Dendritic cell treated with granulocyte-macrophage colony-stimulating factor and Interleukin-4, amounts not matched to agents 40 ng/mL and 50 ng/mL, for 4 days (primary cell): ENCODE measurements around the gene DCP2.

Experiments used
- H3K27ac Mint-ChIP-seq: one replicate; pipeline ENCODE4 v1.8.0; 2022; ENCODE audit warnings: mild to moderate bottlenecking, mixed read lengths
- H3K27me3 Mint-ChIP-seq: one replicate; pipeline ENCODE4 v1.8.0; 2022; ENCODE audit warnings: mild to moderate bottlenecking, mixed read lengths
- H3K36me3 Mint-ChIP-seq: one replicate; pipeline ENCODE4 v1.8.0; 2022; ENCODE audit warnings: low read depth, mixed read lengths
- H3K4me1 Mint-ChIP-seq: one replicate; pipeline ENCODE4 v1.8.0; 2022; ENCODE audit warnings: low read depth, mixed read lengths
- H3K4me3 Mint-ChIP-seq: one replicate; pipeline ENCODE4 v1.8.0; 2022; ENCODE audit warnings: mild to moderate bottlenecking, moderate library complexity, mixed read lengths
- H3K9me3 Mint-ChIP-seq: one replicate; pipeline ENCODE4 v1.8.0; 2022; ENCODE audit warnings: mixed read lengths
- intact Hi-C: fragments of 100-400 bp; cut with micrococcal nuclease; formaldehyde crosslinking; loops from one replicate; pipeline ENCODE4 v1.15.0; 2022

The DCP2 gene

DNA sequence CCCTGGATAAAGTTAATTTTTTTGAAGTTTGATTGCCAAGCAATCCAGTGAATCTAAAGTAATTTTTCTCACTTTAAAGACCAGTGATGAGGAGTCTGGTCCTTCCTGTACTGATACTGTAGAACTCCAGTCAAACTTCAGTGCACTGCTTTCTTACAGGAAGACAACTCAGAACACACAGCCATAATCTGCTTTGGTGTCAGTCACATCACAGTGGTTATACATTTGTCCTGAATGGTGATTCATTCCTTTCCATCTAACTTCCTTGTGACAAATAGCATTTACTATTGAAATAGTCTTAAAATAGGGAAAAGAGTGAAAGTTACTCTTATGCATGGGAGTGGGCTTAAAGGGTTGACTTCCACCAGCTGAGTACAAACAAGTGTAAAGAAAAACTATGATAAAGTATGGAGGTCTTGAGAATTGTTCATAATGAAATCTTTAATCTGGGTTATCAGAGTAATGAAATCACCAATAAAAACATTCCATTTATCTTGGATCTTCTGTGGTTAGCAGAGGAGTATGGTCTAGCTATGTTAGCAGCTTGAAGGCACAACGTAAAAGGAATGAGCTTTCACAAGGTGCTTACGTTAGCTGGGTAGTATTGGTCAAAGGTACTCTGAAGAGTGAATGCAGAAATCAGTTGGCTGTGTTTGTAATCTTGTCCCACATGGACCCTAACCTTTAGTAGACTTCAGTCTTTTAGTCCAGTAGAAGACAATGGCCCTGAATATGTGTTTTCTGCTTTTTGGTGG is 41.5 kb downstream of the DCP2 start:
- intact Hi-C loops, result no loop called here

GRCh38 chr5:113020461-113021273 is 44.1 kb downstream of the DCP2 start:
- intact Hi-C loops, result no loop called here
- no peaks in the 10 kb centered on the region for H3K9me3 Mint-ChIP-seq
- H3K4me3 Mint-ChIP-seq, result no peak overlapping the region
- no peaks in the 10 kb centered on the region for H3K27me3 Mint-ChIP-seq
- H3K36me3 Mint-ChIP-seq, result peaks cover 86% of the 10 kb centered on the region
- H3K4me1 Mint-ChIP-seq, result no peaks in the 10 kb centered on the region
- no peak overlapping the region for H3K27ac Mint-ChIP-seq

More for the DNA sequence above, 41.5 kb downstream of the DCP2 start:
- Mint-ChIP-seq H3K27me3 (no peaks in the 10 kb centered on the region), H3K4me3 (no peak overlapping the region), H3K27ac (no peak overlapping the region), H3K9me3 (no peaks in the 10 kb centered on the region), H3K36me3 (peaks cover 90% of the 10 kb centered on the region), H3K4me1 (no peaks in the 10 kb centered on the region)

DNA sequence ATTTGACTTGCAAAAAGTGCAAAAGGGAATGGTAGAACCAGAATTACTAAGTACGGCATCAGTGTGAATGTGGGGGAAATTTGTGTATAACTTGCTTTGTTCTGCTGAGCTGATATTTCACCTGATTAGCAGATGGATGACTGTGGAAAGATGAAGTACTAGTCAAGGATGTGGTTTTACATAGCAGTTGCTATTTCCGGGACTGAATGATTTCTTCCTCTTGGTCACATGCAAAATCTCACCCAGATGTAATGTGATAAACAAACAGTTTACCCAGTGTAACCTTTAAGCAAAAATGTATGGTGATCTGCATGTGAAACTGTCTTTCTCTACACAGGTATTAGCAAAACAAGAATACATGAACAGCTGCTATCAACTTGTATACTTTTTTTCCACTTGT is 46.1 kb downstream of the DCP2 start:
- no peak overlapping the region for H3K4me3 Mint-ChIP-seq

DNA sequence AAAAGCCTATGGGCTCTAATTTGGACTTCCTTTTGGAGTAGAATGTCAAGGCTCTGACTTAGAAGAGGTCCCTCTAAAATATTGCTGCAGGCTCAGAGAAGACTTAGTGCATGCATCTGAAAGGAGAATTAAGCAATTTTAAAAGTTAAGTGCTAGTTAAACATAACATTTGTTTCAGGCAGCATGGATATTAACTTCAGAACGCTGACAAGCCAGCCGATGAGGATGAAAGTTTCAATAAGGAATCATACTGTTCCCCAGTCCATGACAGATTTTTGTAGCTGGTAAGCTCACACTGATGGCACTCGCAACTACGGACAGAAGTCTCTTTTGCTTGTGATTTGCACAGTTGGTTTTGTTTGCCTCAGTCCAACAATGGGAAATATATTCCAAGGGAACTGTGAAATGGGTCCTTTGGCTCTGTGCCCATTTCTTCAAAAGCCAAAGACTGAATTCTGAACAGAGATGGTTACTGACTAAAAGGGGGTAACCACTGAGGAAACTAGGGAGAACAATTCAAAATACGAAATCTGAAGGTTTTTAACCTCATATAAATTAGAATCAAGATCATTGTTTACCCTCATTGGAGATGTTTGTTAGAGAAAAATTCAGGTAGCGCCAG is 47.6 kb downstream of the DCP2 start:
- intact Hi-C loops, result no loop called here
- Mint-ChIP-seq H3K36me3 (peaks cover 83% of the 10 kb centered on the region), H3K4me3 (no peak overlapping the region), H3K27ac (no peak overlapping the region), H3K4me1 (no peaks in the 10 kb centered on the region), H3K9me3 (no peaks in the 10 kb centered on the region), H3K27me3 (no peaks in the 10 kb centered on the region)

More for the DNA sequence above, 46.1 kb downstream of the DCP2 start:
- Mint-ChIP-seq H3K4me1 (no peaks in the 10 kb centered on the region), H3K27ac (no peak overlapping the region), H3K9me3 (no peaks in the 10 kb centered on the region), H3K36me3 (peaks cover 89% of the 10 kb centered on the region), H3K27me3 (no peaks in the 10 kb centered on the region)
- intact Hi-C loops, result no loop called here

DNA sequence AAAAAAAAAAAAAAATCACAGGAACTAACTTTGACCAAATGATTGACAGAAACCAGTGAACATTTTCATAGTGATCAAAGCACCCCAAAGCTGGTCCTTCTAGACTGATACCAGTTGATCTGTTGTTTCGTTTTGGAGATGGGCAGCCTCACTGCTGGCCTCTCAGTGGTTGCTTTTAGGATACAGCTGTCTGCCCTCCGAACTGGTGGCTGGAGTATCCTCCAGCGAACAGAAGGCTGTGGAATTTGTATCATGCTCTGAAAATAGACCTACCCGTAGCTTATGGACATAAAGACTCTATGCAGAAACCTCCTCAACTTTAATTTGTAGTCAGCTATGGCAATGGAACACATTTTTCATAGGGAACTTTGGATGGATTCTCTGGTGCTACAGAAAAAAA is 49.0 kb downstream of the DCP2 start:
- intact Hi-C loops, result no loop called here
- no peaks in the 10 kb centered on the region for H3K27me3 Mint-ChIP-seq
- H3K9me3 Mint-ChIP-seq, result no peaks in the 10 kb centered on the region
- H3K27ac Mint-ChIP-seq, result no peak overlapping the region
- H3K4me3 Mint-ChIP-seq, result no peak overlapping the region
- peaks cover 78% of the 10 kb centered on the region for H3K36me3 Mint-ChIP-seq
- no peaks in the 10 kb centered on the region for H3K4me1 Mint-ChIP-seq

DNA sequence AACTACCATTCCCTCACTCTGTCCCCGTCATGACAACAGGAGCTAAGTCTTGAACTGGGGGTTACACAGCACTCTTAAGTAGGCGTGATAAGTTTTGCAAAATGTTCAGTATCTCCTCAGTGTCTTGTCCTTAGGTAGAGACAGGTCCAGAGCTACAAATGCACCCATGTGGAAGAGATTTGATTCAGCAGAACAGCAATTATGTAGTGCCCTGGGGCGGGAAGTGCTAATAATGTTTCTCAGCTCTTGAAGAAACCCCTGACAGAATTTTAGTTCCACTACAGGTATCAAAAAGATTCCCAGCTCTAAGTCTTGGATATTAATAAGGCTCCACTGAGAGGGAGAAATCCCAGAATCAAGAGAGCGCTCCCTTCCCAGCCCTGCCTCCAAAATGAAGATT is 49.6 kb downstream of the DCP2 start:
- Mint-ChIP-seq H3K36me3 (peaks cover 72% of the 10 kb centered on the region), H3K4me3 (no peak overlapping the region), H3K27ac (no peak overlapping the region), H3K4me1 (no peaks in the 10 kb centered on the region), H3K9me3 (no peaks in the 10 kb centered on the region), H3K27me3 (no peaks in the 10 kb centered on the region)
- intact Hi-C loops, result no loop called here

- no peak overlapping the region for H3K27ac Mint-ChIP-seq
- no peaks in the 10 kb centered on the region for H3K27me3 Mint-ChIP-seq
- H3K36me3 Mint-ChIP-seq, result peaks cover 65% of the 10 kb centered on the region
- H3K4me3 Mint-ChIP-seq, result no peak overlapping the region
- no peaks in the 10 kb centered on the region for H3K4me1 Mint-ChIP-seq
- no peaks in the 10 kb centered on the region for H3K9me3 Mint-ChIP-seq
- intact Hi-C loops, result no loop called here
These were observed 50.4 kb downstream of the DCP2 start for GRCh38 chr5:113027015-113027414.

DNA sequence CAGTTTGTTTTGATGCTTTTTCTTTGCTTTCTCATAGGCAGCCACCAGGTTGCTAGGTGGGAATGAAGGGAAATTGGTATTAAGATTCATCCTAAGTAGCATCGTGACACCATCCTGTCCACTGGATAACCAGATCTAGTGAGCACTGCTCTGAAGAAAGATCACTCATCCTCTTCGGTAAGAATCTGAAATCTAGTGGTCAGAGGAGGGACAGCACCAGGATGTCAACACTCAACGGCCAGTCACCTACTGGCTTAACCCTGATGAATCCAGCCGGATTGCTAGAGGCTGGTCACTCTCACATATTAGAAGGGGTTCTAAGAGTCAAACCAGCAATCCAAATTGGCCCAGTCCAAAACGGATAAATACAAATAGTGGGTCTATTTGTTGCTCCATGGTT is 50.8 kb downstream of the DCP2 start:
- Mint-ChIP-seq H3K36me3 (peaks cover 61% of the 10 kb centered on the region), H3K27me3 (no peaks in the 10 kb centered on the region), H3K27ac (no peak overlapping the region), H3K9me3 (no peaks in the 10 kb centered on the region), H3K4me1 (no peaks in the 10 kb centered on the region), H3K4me3 (no peak overlapping the region)
- intact Hi-C loops, result no loop called here

DNA sequence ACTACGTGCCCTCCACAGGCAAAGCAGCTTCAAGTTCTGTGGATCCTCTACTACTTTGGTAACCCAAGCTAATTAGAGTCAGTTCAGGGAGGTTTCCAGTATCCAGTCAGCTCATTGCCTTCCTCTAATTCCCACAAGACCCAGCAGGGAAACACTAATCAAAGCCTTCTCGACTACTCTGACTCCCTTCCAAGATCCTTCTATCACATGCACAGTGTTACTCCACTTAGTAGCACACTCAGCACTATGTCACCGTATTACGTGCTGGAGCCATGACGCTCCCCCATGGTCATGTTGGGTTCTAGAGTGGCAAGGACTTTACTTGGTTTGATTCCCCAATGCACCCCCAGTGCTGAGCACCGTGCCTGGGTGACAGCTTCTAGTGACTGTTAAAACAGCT is 53.0 kb downstream of the DCP2 start:
- intact Hi-C loops, result no loop called here
- Mint-ChIP-seq H3K4me1 (no peaks in the 10 kb centered on the region), H3K27me3 (no peaks in the 10 kb centered on the region), H3K4me3 (no peak overlapping the region), H3K36me3 (peaks cover 39% of the 10 kb centered on the region), H3K9me3 (no peaks in the 10 kb centered on the region), H3K27ac (no peak overlapping the region)

DNA sequence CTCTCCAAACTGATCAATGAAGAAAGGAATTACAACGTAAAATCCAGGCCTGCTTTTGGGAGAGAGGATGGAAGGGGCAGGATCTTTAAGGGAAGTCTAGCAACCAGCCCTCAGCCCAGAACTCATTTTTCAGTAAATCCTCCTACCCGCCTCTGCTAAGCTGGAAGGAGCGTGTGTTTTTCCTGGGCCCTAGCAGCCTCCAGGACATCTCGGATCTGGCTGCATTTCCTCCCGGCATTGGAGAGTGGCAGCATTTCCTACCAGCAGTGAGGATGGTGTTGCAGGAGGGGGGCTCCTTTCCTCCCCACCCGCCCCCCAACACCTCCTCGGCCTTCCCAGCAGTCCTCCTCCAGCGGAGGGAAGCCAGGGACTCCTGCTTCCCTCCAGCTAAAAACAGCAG is 54.5 kb downstream of the DCP2 start:
- Mint-ChIP-seq H3K27me3 (no peaks in the 10 kb centered on the region), H3K4me3 (no peak overlapping the region), H3K4me1 (no peaks in the 10 kb centered on the region), H3K27ac (no peak overlapping the region), H3K9me3 (no peaks in the 10 kb centered on the region), H3K36me3 (peaks cover 28% of the 10 kb centered on the region)
- intact Hi-C loops, result no loop called here

DNA sequence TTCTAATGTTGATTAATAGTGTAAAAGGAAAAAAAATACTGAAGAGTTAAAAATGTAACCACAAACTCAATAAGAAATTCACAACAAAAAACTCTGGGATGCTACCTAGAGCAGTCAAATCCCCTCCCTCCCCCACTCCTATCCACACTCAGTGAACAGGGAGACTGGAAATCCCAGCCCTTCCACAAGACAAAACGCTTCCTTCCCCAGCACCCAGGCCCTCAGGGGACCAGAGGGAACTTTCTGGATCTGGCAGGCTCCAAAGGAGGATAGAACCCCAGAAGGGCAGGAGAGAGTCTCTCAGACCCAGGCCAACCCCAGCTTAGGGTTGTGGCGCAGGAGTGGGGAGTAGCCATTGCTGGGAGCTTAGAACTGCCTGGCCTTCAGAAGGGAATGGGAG is 55.0 kb downstream of the DCP2 start:
- H3K9me3 Mint-ChIP-seq, result no peaks in the 10 kb centered on the region
- H3K36me3 Mint-ChIP-seq, result peaks cover 23% of the 10 kb centered on the region
- H3K27ac Mint-ChIP-seq, result no peak overlapping the region
- intact Hi-C loops, result no loop called here
- no peaks in the 10 kb centered on the region for H3K4me1 Mint-ChIP-seq
- no peak overlapping the region for H3K4me3 Mint-ChIP-seq
- H3K27me3 Mint-ChIP-seq, result no peaks in the 10 kb centered on the region

DNA sequence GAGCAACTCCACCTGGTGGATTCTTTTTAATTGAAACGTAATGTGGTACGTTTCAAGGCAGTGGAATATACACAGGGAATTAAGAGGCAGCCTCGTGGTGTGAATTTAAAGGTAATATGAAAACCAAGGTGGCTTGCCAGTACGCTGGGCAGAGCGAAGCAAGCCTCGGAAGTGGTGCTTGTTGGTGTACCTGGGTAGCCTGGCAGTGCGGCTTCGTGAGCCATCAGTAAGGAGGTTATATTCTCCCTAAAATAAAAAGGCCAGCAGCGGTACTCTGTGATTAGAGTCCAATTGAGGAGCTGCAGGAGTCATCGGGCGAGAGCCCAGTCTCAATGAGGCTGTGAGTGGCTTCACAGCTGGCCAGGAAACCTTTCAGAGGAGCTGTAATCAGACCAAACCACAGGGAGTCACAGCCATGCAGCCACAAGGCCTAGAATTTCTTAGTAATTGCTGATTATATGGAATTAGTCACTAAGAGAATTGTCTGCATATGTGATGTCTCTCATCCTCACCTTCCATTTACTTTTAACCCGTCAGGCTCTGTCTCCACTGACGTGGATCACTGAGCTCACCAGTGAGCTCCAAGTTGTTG is 57.7 kb downstream of the DCP2 start:
- Mint-ChIP-seq H3K36me3 (peaks cover 6% of the 10 kb centered on the region), H3K27ac (no peak overlapping the region), H3K4me3 (no peak overlapping the region), H3K9me3 (no peaks in the 10 kb centered on the region), H3K4me1 (no peaks in the 10 kb centered on the region), H3K27me3 (no peaks in the 10 kb centered on the region)
- intact Hi-C loops, result no loop called here

DNA sequence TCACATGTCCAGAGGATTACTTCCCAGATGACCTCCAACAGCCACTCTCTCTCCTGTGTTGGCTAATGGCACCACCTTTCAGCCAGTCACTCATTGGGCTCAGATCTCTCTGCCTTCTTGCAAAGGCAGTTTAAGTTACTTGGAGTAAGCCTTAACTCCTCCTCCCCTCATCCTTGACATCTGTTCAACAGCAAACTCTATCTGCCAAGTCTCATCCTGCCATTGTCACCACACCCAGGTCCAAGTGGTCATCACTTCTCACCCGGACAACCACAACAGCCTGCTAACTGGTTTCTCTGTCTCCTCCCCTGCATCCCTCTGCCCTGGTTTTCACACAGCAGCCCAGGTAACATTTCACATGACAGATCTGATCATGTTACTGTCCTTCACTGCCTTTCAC is 58.5 kb downstream of the DCP2 start:
- no peaks in the 10 kb centered on the region for H3K4me1 Mint-ChIP-seq
- no peaks in the 10 kb centered on the region for H3K9me3 Mint-ChIP-seq

GRCh38 chr5:113036321-113036720 is 59.7 kb downstream of the DCP2 start:
- Mint-ChIP-seq H3K27ac (no peak overlapping the region), H3K36me3 (no peaks in the 10 kb centered on the region), H3K4me1 (no peaks in the 10 kb centered on the region), H3K4me3 (no peak overlapping the region), H3K27me3 (peaks cover 7% of the 10 kb centered on the region), H3K9me3 (no peaks in the 10 kb centered on the region)
- intact Hi-C loops, result no loop called here

More for the DNA sequence above, 58.5 kb downstream of the DCP2 start:
- H3K27me3 Mint-ChIP-seq, result peaks cover 4% of the 10 kb centered on the region
- H3K27ac Mint-ChIP-seq, result no peak overlapping the region
- no peak overlapping the region for H3K4me3 Mint-ChIP-seq
- intact Hi-C loops, result no loop called here
- no peaks in the 10 kb centered on the region for H3K36me3 Mint-ChIP-seq
